Esophagus squamous epithelium (tissue), 4 donors: Measurements from ENCODE around the gene SLC39A5.

ENCODE experiments used
- POLR2A ChIP-seq, 4 donors: fragments of 450-650 bp; IDR thresholded peaks; one replicate each; pipeline ENCODE4 v1.6.1; 2017; ENCODE audit warnings: antibody characterized with exemption in 4 of 4, mild to moderate bottlenecking in 4 of 4, moderate library complexity in 3 of 4
- TF ChIP-seq, protein P1 (sequence below), 6 experiments: fragments of 450-650 bp in 4 of 6; fragments of 200-600 bp in 2 of 6; sonication (generic) in 2 of 6; IDR thresholded peaks; one replicate each; pipeline ENCODE4 v1.5.1; 2016 to 2019; ENCODE audit warnings: antibody characterized with exemption in 6 of 6, mild to moderate bottlenecking in 4 of 6, moderate library complexity in 4 of 6

- TF ChIP-seq, protein P1, sequence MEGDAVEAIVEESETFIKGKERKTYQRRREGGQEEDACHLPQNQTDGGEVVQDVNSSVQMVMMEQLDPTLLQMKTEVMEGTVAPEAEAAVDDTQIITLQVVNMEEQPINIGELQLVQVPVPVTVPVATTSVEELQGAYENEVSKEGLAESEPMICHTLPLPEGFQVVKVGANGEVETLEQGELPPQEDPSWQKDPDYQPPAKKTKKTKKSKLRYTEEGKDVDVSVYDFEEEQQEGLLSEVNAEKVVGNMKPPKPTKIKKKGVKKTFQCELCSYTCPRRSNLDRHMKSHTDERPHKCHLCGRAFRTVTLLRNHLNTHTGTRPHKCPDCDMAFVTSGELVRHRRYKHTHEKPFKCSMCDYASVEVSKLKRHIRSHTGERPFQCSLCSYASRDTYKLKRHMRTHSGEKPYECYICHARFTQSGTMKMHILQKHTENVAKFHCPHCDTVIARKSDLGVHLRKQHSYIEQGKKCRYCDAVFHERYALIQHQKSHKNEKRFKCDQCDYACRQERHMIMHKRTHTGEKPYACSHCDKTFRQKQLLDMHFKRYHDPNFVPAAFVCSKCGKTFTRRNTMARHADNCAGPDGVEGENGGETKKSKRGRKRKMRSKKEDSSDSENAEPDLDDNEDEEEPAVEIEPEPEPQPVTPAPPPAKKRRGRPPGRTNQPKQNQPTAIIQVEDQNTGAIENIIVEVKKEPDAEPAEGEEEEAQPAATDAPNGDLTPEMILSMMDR (IDR thresholded peaks at IDR 0.05), result no peak
- TF ChIP-seq POLR2A (IDR thresholded peaks at IDR 0.05), result no peak
These were observed 27.2 kb downstream of the SLC39A5 start for GRCh38 chr12:56257071-56257470.
